H1 (cell line): ENCODE results near the gene TDRD3. TPM values are rescaled to one million over a fixed set of nuclear protein-coding genes. Genes with fewer than 3 reads are reported as not detected.

Source experiments
- GABPA ChIP-seq: IDR thresholded peaks from 2 replicates; pipeline ENCODE4 v1.6.1; 2011; ENCODE audit warnings: mild to moderate bottlenecking, low read length, moderate library complexity, borderline replicate concordance; ENCODE audit not compliant: insufficient read depth
- RNF2 ChIP-seq: fragments of 200-900, 300-1000 bp; sonication (generic); IDR thresholded peaks from 2 replicates; pipeline ENCODE4 v1.7.1; 2016; ENCODE audit warnings: borderline replicate concordance, low read depth, mild to moderate bottlenecking, antibody characterized with exemption, low read length; ENCODE audit not compliant: poor library complexity, severe bottlenecking; ENCODE audit errors: missing control alignments
- SP2 ChIP-seq: IDR thresholded peaks from 2 replicates; pipeline ENCODE4 v1.6.1; 2012; ENCODE audit warnings: mild to moderate bottlenecking, low read length, inconsistent platforms
- SP4 ChIP-seq: IDR thresholded peaks from 2 replicates; pipeline ENCODE4 v1.6.1; 2012; ENCODE audit warnings: low read length, inconsistent platforms
- polyA plus RNA-seq, 7 experiments: library from polyadenylated mRNA; depleted of rRNA in 3 of 7; stranded (reverse) in 5 of 7; unstranded in 2 of 7; fragments of >200 nt in 5 of 7; fragments of 200-250 nt in 2 of 7; gene quantifications; 1 replicate in 5 of 7; 2 replicates in 1 of 7; 4 replicates in 1 of 7; pipeline versions ENCODE4 v1.2.1 to v1.2.3, GENCODE V29; 2011 to 2013; ENCODE audit warnings: missing spikeins in 2 of 7, mixed read lengths in 2 of 7
- total RNA-seq: library from RNA; stranded (reverse); fragmentation: NEBNext Ultra II Directional; extraction: Animal tissue kit (Norgen Biotek cat#: 25700); gene quantifications from 2 replicates; pipeline ENCODE4 v1.2.1, GENCODE V29; 2021

TDRD3 gene
- total and polyA plus RNA-seq, 2 of the 8 experiments (the other 6 are each of a cell fraction or from before 2014, with no cell fraction given) = 2.5 to 14.7 TPM

GRCh38 chr13:60514891-60515290, 117.9 kb downstream of the TDRD3 start (continued):
- TF ChIP-seq SP2 (no peak), GABPA (no peak), RNF2 (no peak), SP4 (no peak)
